Measurements from ENCODE around the gene PLD3. TPM values are rescaled to one million over a fixed set of nuclear protein-coding genes. Genes with fewer than 3 reads are reported as not detected.

The PLD3 gene
- total and polyA plus RNA-seq, 11 donors: 109 to 375 (median 161) TPM

GRCh38 chr19:40356681-40357595 lies 8.4 kb downstream of the PLD3 start:
- no peak overlapping the region for H3K4me3 ChIP-seq
- no peaks in the 10 kb centered on the region for H3K9me3 ChIP-seq
- H3K27ac ChIP-seq: no peak overlapping the region
- DNase-seq (no peak), ATAC-seq (no peak)
- no peak for TF ChIP-seq POLR2A (IDR thresholded peaks at IDR 0.05)
- no peak for TF ChIP-seq CTCF (IDR thresholded peaks at IDR 0.05)
- H3K36me3 ChIP-seq: peaks cover 0 to 20% (median 6%) of the 10 kb centered on the region in 9 donors
- intact Hi-C loops (cut with DNase I): loop anchor here in 1 of 10 donors (5.0 kb wide), 1 partner anchor 45 kb away; no protein-coding TSS in a partner anchor
- H3K27me3 ChIP-seq: no peaks in the 10 kb centered on the region
- peaks cover 0 to 45% (median 0%) of the 10 kb centered on the region in 12 donors for H3K4me1 ChIP-seq
- 88 to 96% (median 91%) methylated on average over 6 of the region's 6 CpGs for WGBS, 4 donors

- H3K9me3 ChIP-seq: no peaks in the 10 kb centered on the region
- H3K36me3 ChIP-seq: peaks cover 0 to 20% (median 6%) of the 10 kb centered on the region in 9 donors
- no peak overlapping the region for H3K27ac ChIP-seq
- no peak for DNase-seq
- no peak for ATAC-seq
- no peak overlapping the region for H3K4me3 ChIP-seq
- WGBS, 4 donors: 72 to 82% (median 79%) methylated on average over 3 of the region's 3 CpGs
- H3K4me1 ChIP-seq: peaks cover 0 to 52% (median 0%) of the 10 kb centered on the region in 12 donors
- intact Hi-C loops (cut with DNase I): loop anchor here in 1 of 10 donors (5.0 kb wide), 1 partner anchor 45 kb away; no protein-coding TSS in a partner anchor
- no peaks in the 10 kb centered on the region for H3K27me3 ChIP-seq
- TF ChIP-seq POLR2A (IDR thresholded peaks at IDR 0.05) (no peak), CTCF (IDR thresholded peaks at IDR 0.05) (no peak)
These were observed 9.1 kb downstream of the PLD3 start for GRCh38 chr19:40357640-40358039.

GRCh38 chr19:40358773-40359172 lies 10.3 kb downstream of the PLD3 start:
- 84 to 93% (median 89%) methylated on average over 5 of the region's 5 CpGs for WGBS, 4 donors
- Histone ChIP-seq H3K4me1 (peaks cover 0 to 62% (median 0%) of the 10 kb centered on the region in 12 donors), H3K36me3 (peaks cover 0 to 13% (median 6%) of the 10 kb centered on the region in 9 donors), H3K9me3 (no peaks in the 10 kb centered on the region), H3K27me3 (no peaks in the 10 kb centered on the region), H3K4me3 (no peak overlapping the region), H3K27ac (peak overlapping the region in 1 of 12 donors; percentile 25)
- intact Hi-C loops (cut with DNase I): loop anchor here in 1 of 10 donors (5.0 kb wide), 1 partner anchor 44 kb away; no protein-coding TSS in a partner anchor
- peak in 2 of 5 donors; percentile 31 to 56 for DNase-seq
- ATAC-seq: peak in 3 of 4 donors; percentile 36 to 71 (median 51)
- no peak for TF ChIP-seq POLR2A (IDR thresholded peaks at IDR 0.05)
- no peak for TF ChIP-seq CTCF (IDR thresholded peaks at IDR 0.05)

- Histone ChIP-seq H3K9me3 (no peaks in the 10 kb centered on the region), H3K4me1 (peaks cover 0 to 69% (median 0%) of the 10 kb centered on the region in 12 donors), H3K36me3 (peaks cover 0 to 13% (median 6%) of the 10 kb centered on the region in 9 donors), H3K27me3 (no peaks in the 10 kb centered on the region), H3K27ac (peak overlapping the region in 1 of 12 donors; percentile 72), H3K4me3 (no peak overlapping the region)
- TF ChIP-seq POLR2A (IDR thresholded peaks at IDR 0.05) (no peak), CTCF (IDR thresholded peaks at IDR 0.05) (no peak)
- intact Hi-C loops (cut with DNase I): no loop called here
- WGBS, 4 donors: 91 to 93% (median 93%) methylated on average over 13 of the region's 13 CpGs
- DNase-seq (no peak), ATAC-seq (no peak)
These were observed 11.7 kb downstream of the PLD3 start for GRCh38 chr19:40360020-40360707.
